Ovary (tissue), 9 donors: Measurements from ENCODE around the gene GOPC. TPM values are rescaled to one million over a fixed set of nuclear protein-coding genes. Genes with fewer than 3 reads are reported as not detected.

Experiments used
- DNase-seq, 5 donors: peaks; one replicate each; pipeline ENCODE4 v3.0.0-alpha.2; 2019 to 2020
- H3K27ac ChIP-seq, 2 donors: fragments of 200-600 bp; one replicate each; pipeline versions ENCODE4 v1.5.1 to v1.8.0; 2019 to 2022
- H3K27me3 ChIP-seq: fragments of 200-600 bp; one replicate; pipeline ENCODE4 v1.8.0; 2022
- H3K36me3 ChIP-seq: fragments of 200-600 bp; sonication (generic); one replicate; pipeline ENCODE4 v1.5.1; 2019
- H3K4me1 ChIP-seq: one replicate; pipeline ENCODE4 v1.8.1; 2013; ENCODE audit warnings: mild to moderate bottlenecking, moderate library complexity; ENCODE audit not compliant: insufficient read depth
- H3K4me3 ChIP-seq: fragments of 200-600 bp; sonication (generic); one replicate; pipeline ENCODE4 v1.5.1; 2017
- H3K9me3 ChIP-seq, 2 donors: fragments of 200-600 bp in 1 of 2; sonication (generic) in 1 of 2; one replicate each; pipeline versions ENCODE4 v1.5.1 to v1.8.1; 2013 to 2019; ENCODE audit warnings: mild to moderate bottlenecking in 1 of 2, moderate library complexity in 1 of 2
- EP300 ChIP-seq: sonication (generic); formaldehyde crosslinking; IDR thresholded peaks from one replicate; pipeline ENCODE4 v1.6.1; 2017; ENCODE audit warnings: antibody characterized with exemption
- POLR2A ChIP-seq: fragments of 450-650 bp; IDR thresholded peaks from one replicate; pipeline ENCODE4 v1.6.1; 2017; ENCODE audit warnings: antibody characterized with exemption, mild to moderate bottlenecking, moderate library complexity
- WGBS, 3 donors: extraction: QIAGEN DNeasy Blood & Tissue Kit in 1 of 3; methylation state at CpG; one replicate each; pipeline versions ENCODE4 v1.1.5 to v1.1.7; 2013 to 2017; 5-methylcytosine and 5-hydroxymethylcytosine counted together
- intact Hi-C, 4 donors: fragments of 100-400 bp; cut with DNase I; formaldehyde crosslinking; loops; one replicate each; pipeline versions ENCODE4 v1.11.0 to v1.15.1; 2022 to 2023
- polyA plus RNA-seq, 2 donors: library from polyadenylated mRNA; stranded (reverse); fragments of 200-250 nt in 1 of 2; fragments of 350-450 nt in 1 of 2; fragmentation: Illumina TruSeq in 1 of 2; extraction: RNeasy Lipid Tissue Mini Kit (QIAGEN cat#74804) in 1 of 2; gene quantifications; one replicate each; pipeline ENCODE4 v1.2.3, GENCODE V29; 2013 to 2014
- total RNA-seq, 7 donors: library from RNA; depleted of rRNA in 2 of 7; stranded (reverse); fragments of >200 nt in 2 of 7; fragmentation: NEBNext Ultra II Directional in 3 of 7; extraction: Animal tissue kit (Norgen Biotek cat#: 25700) in 3 of 7; gene quantifications; one replicate each; pipeline versions ENCODE4 v1.1.0 to v1.2.4, GENCODE V29; 2016 to 2023
- TF ChIP-seq, protein P1 (sequence below), 3 donors: fragments of 450-650 bp in 2 of 3; fragments of 200-600 bp in 1 of 3; IDR thresholded peaks; one replicate each; pipeline versions ENCODE4 v1.5.1 to v1.8.0; 2016 to 2022; ENCODE audit warnings: antibody characterized with exemption in 3 of 3, mild to moderate bottlenecking in 1 of 3
- donor health status: DM: no; HTN: no; CAD: no; lungs with moderate emphysema.
- donor health status: DM: no; HTN: no; CAD: no.
- donor health status: Bipolar disorder and iron deficiency.
- donor health status: DM: yes; HTN: yes; CAD: no.
- donor health status: DM: no; HTN: no; CAD: no.
- donor health status: DM: yes; HTN: yes; CAD: no.

GOPC gene
- total and polyA plus RNA-seq, 9 donors, result 17.0 to 27.6 (median 24.3) TPM

DNA sequence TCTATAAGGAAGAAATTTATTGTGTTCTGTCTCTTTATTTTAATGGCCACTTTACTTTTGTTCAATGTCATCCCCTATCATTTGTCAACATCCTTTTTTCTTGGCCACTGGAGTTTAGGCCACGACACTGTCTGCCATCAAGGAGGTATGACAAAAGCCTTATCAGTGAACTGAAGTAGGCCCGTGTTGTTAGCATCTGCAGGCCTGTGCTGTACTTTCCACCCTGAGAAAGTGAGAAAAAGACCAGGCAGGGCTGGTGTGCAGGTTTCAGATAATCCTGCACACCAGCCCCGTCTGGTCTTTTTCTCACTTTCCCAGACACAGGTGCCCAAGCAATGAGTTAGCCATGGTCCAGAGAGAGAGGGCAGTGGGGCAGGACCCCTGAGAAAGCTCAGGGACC, 57.6 kb downstream of the GOPC start:
- TF ChIP-seq POLR2A, result no peak
- no peak for TF ChIP-seq EP300
- TF ChIP-seq, protein P1, sequence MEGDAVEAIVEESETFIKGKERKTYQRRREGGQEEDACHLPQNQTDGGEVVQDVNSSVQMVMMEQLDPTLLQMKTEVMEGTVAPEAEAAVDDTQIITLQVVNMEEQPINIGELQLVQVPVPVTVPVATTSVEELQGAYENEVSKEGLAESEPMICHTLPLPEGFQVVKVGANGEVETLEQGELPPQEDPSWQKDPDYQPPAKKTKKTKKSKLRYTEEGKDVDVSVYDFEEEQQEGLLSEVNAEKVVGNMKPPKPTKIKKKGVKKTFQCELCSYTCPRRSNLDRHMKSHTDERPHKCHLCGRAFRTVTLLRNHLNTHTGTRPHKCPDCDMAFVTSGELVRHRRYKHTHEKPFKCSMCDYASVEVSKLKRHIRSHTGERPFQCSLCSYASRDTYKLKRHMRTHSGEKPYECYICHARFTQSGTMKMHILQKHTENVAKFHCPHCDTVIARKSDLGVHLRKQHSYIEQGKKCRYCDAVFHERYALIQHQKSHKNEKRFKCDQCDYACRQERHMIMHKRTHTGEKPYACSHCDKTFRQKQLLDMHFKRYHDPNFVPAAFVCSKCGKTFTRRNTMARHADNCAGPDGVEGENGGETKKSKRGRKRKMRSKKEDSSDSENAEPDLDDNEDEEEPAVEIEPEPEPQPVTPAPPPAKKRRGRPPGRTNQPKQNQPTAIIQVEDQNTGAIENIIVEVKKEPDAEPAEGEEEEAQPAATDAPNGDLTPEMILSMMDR (IDR thresholded peaks at IDR 0.05), result no peak
- WGBS, 3 donors, result 65 to 68% (median 66%) methylated on average over 3 of the region's 3 CpGs
- Histone ChIP-seq H3K9me3 (no peaks in the 10 kb centered on the region), H3K36me3 (no peaks in the 10 kb centered on the region), H3K4me1 (peaks cover 2% of the 10 kb centered on the region), H3K27ac (no peak overlapping the region), H3K27me3 (no peaks in the 10 kb centered on the region), H3K4me3 (no peak overlapping the region)
- no peak for DNase-seq
- intact Hi-C loops, result no loop called here

DNA sequence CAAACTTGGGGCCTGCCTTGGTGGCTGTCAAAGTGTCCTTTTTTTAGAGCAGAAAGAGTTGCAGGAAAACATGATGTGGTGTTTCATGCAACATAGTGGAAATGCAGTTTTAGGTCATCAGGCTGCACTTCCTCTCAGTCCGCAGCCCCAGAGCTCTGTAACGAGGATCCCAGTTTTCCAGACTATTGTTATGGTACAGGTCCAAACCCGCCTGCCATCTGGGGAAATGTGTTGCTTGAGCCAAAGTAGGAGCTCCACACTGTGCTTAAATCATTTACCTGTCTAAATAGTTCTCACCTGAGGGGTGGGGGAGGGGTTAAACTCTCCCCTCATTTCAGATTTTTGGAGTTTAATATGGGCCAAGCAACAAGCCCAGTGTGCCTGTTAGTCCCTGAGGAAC, 59.8 kb downstream of the GOPC start:
- H3K27ac ChIP-seq, result no peak overlapping the region
- DNase-seq, result no peak
- intact Hi-C loops, result no loop called here
- 93 to 97% (median 94%) methylated on average over 3 of the region's 3 CpGs for WGBS, 3 donors
- no peak overlapping the region for H3K4me3 ChIP-seq
- H3K9me3 ChIP-seq, result no peaks in the 10 kb centered on the region
- no peaks in the 10 kb centered on the region for H3K27me3 ChIP-seq
- H3K36me3 ChIP-seq, result no peaks in the 10 kb centered on the region
- no peaks in the 10 kb centered on the region for H3K4me1 ChIP-seq
- TF ChIP-seq, protein P1 (IDR thresholded peaks at IDR 0.05), result no peak
- TF ChIP-seq EP300, result no peak
- TF ChIP-seq POLR2A, result no peak

DNA sequence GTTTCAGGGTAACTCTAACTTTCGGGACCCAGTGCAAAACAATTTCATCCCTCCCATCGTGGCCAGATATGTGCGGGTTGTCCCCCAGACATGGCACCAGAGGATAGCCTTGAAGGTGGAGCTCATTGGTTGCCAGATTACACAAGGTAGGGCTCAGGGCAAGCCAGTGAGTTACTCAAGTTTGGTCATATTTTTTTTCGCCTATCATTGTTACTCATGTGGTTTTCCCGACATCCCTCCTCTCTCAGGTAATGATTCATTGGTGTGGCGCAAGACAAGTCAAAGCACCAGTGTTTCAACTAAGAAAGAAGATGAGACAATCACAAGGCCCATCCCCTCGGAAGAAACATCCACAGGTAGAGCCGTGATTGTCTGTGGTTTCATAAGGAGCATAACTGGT, 61.6 kb downstream of the GOPC start:
- Histone ChIP-seq H3K9me3 (no peaks in the 10 kb centered on the region), H3K4me1 (no peaks in the 10 kb centered on the region), H3K36me3 (no peaks in the 10 kb centered on the region), H3K27ac (no peak overlapping the region), H3K4me3 (no peak overlapping the region), H3K27me3 (no peaks in the 10 kb centered on the region)
- no peak for DNase-seq
- intact Hi-C loops, result no loop called here
- WGBS, 3 donors, result 95 to 97% (median 97%) methylated on average over 8 of the region's 8 CpGs
- TF ChIP-seq EP300 (no peak), POLR2A (no peak)
- TF ChIP-seq, protein P1 (IDR thresholded peaks at IDR 0.05), result no peak

DNA sequence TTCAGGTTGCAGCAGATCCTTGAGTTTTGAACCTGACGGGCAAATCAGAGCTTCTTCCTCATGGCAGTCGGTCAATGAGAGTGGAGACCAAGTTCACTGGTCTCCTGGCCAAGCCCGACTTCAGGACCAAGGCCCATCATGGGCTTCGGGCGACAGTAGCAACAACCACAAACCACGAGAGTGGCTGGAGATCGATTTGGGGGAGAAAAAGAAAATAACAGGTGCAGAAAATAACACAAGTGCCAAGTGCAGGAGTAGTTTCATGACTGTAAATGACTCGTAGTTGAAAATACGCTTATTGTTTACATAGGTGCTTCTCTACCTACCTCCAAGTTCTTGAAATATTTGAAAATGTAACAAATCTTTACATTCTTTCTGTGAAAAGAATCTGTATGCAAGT, 63.7 kb downstream of the GOPC start:
- no peak for DNase-seq
- Histone ChIP-seq H3K4me1 (no peaks in the 10 kb centered on the region), H3K27me3 (no peaks in the 10 kb centered on the region), H3K36me3 (no peaks in the 10 kb centered on the region), H3K27ac (no peak overlapping the region), H3K4me3 (no peak overlapping the region), H3K9me3 (no peaks in the 10 kb centered on the region)
- TF ChIP-seq, protein P1 (IDR thresholded peaks at IDR 0.05), result no peak
- TF ChIP-seq POLR2A, result no peak
- TF ChIP-seq EP300, result no peak
- intact Hi-C loops, result no loop called here
- WGBS, 3 donors, result 93% methylated on average over 9 of the region's 9 CpGs

DNA sequence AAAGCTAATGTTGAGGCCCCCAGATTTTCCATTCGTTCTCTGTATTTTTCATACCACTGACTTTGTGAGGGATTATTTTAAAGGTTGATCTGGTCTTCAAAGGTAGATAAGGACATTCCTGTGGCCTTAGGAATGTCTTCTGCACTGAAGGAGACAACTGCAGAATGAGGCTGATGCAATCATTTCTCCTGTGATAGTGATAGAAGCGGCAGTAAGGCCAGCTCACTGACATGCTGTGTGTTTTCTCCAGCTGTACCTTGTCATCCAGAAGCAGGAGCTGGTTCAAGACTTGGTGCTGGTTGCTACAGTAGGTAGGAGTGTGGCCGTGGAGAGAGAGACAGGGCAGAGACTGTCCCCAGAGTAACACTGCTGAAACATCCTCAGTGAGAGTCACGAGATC, 66.0 kb downstream of the GOPC start:
- intact Hi-C loops, result no loop called here
- Histone ChIP-seq H3K36me3 (no peaks in the 10 kb centered on the region), H3K27me3 (no peaks in the 10 kb centered on the region), H3K9me3 (no peaks in the 10 kb centered on the region), H3K4me1 (no peaks in the 10 kb centered on the region), H3K27ac (no peak overlapping the region), H3K4me3 (no peak overlapping the region)
- WGBS, 3 donors, result 89 to 96% (median 90%) methylated on average over 4 of the region's 4 CpGs
- no peak for DNase-seq
- TF ChIP-seq, protein P1 (IDR thresholded peaks at IDR 0.05), result no peak
- TF ChIP-seq EP300 (no peak), POLR2A (no peak)
